ENCODE data around the gene TAF4B. TPM values are rescaled to one million over a fixed set of nuclear protein-coding genes. Genes with fewer than 3 reads are reported as not detected.

The TAF4B gene
- total and polyA plus RNA-seq, 10 of the 15 experiments (the other 5 are each of a cell fraction or from before 2014, with no cell fraction given), result 2.3 to 15.0 (median 12.2) TPM

GRCh38 chr18:26356045-26356785 is 130.0 kb downstream of the TAF4B start (continued):
- no peak for TF ChIP-seq ETV6 (conservative IDR thresholded peaks at IDR 0.05 in 1 of 2, IDR thresholded peaks at IDR 0.05 in 1 of 2; ENCODE audit: borderline replicate concordance in 1 of 2, low read depth in 1 of 2)
- peak; percentile 74; the same call in 1 of the 2 replicates for TF ChIP-seq MEF2A (IDR thresholded peaks at IDR 0.05; ENCODE audit: insufficient read depth, low read depth, low read length)
- TF ChIP-seq EGR1 (IDR thresholded peaks at IDR 0.05; ENCODE audit: borderline replicate concordance in 1 of 2, low read depth in 2 of 2, low read length in 2 of 2), result no peak
- no peak for TF ChIP-seq POLR2AphosphoS2 (IDR thresholded peaks at IDR 0.05; ENCODE audit: low read depth, low read length)
- TF ChIP-seq KAT2A (conservative IDR thresholded peaks at IDR 0.05; ENCODE audit: control insufficient read depth, low read depth, low read length), result no peak
- TF ChIP-seq CBFB (IDR thresholded peaks at IDR 0.05; ENCODE audit: low read depth), result no peak
- TF ChIP-seq ZBTB40 (IDR thresholded peaks at IDR 0.05; ENCODE audit: borderline replicate concordance), result no peak
- TF ChIP-seq WRNIP1 (IDR thresholded peaks at IDR 0.05; ENCODE audit: borderline replicate concordance, low read depth, low read length), result no peak
- no peak for TF ChIP-seq TCF7 (IDR thresholded peaks at IDR 0.05; ENCODE audit: borderline replicate concordance)
- TF ChIP-seq GABPA (IDR thresholded peaks at IDR 0.05; ENCODE audit: low read depth), result no peak
- no peak for TF ChIP-seq NFYA (IDR thresholded peaks at IDR 0.05; ENCODE audit: borderline replicate concordance, low read depth, low read length)
- no peak for TF ChIP-seq TCF3 (IDR thresholded peaks at IDR 0.05; ENCODE audit: borderline replicate concordance, insufficient read depth, low read depth, low read length)
- peak; percentile 42; the same call in 1 of the 2 replicates for TF ChIP-seq RUNX3 (IDR thresholded peaks at IDR 0.05; ENCODE audit: low read length)
- no peak for TF ChIP-seq MTA2 (IDR thresholded peaks at IDR 0.05; ENCODE audit: low read depth)

Measured in GM12878 (cell line).